Stimulated activated CD4-positive, alpha-beta T cell treated with anti-CD3 and anti-CD28 coated beads, Interleukin-15, amount 100 ng/mL, for 1 hour (primary cell): ENCODE results near the gene GALNT9.
"Not testable (repeated sequence)": the region's sequence is repeated elsewhere in the genome, so short reads cannot be mapped to it uniquely, and the experiment has no call there.

ENCODE experiments used
- DNase-seq, 2 donors: peaks; one replicate each; pipeline ENCODE4 v3.0.0-alpha.2; 2020; ENCODE audit warnings: low read depth in 1 of 2, low spot score in 1 of 2

Gene GALNT9

DNA sequence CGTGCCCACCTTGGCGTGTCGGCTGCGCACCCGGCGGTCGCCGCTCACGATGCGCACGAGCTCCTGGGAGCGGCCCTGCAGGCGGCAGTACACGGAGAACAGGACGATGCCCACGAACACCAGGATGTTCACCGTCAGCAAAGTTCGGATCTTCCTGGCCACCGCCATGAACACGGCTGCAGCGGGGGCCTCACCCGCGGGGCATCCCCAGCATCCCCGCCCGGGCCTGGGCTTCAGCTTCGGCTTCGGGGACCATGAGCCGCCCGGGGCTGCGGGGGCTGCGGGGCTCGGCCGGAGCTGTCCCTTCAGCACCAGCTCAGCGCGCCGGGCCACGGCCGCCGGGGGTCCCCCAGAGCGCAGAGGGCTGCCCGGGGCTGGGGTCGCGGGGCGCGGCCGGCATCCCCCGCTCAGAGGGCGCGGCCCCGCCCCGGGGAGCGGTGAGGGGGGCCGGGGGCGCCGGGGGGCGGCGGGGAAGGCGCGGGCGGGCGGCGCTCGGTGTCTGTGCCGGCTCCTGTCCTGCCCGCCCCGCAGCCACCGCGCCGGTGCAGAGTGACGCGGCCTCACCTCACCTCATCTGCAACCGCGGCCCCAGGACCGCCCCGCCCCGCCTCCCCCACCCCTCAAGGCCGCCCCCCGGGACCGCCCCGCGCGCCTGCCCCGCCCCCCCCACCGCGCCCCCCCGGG, at the start of gene GALNT9:
Gene GALNT9 (minus strand): TSS at position 554 of the 684 bp plus-strand sequence. CDS start 386 bp downstream, at position 168.
- no peak for DNase-seq

GRCh38 chr12:132379057-132379456, 49.7 kb upstream of the GALNT9 start:
- not testable (repeated sequence) for DNase-seq

- DNase-seq, result no peak
These were observed 47.8 kb upstream of the GALNT9 start for GRCh38 chr12:132377147-132377546.

GRCh38 chr12:132376464-132376830, 47.1 kb upstream of the GALNT9 start:
- DNase-seq, result no peak

DNA sequence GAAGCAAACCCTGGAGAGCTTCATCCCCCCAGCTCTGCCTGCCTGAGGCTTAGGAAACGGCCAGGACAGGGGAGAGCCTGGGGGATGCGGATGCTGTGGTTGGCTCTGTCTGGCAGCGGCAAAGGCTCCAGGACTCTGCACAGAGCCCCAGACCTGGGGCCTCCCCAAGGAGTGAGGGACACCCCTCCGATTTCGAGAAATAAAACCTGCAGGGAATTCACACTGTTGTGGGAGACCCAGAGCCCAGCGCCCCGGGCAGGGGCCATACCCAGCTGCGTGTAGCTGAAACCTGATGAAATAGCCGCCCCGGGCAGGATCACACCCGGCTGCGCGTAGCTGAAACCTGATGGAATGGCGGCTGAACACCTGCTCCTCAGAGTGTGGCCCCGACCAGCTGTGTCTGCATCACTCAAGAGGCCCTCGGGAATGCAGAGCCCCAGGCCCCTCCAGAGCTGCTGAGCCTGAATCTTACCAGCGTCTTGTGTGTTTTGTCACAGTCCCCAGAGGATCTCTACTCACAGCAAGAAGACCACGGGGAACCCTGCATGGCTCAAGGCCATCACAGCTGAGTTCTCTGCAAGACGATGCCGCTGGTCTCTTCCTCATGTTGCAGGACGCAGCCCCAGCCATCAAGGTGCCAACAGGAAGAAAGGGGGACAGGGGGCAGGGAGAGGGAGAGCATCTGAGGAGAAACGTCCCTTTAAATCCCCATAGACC, 46.5 kb upstream of the GALNT9 start:
- no peak for DNase-seq

GRCh38 chr12:132374612-132375445, 45.4 kb upstream of the GALNT9 start:
- DNase-seq, result no peak

DNA sequence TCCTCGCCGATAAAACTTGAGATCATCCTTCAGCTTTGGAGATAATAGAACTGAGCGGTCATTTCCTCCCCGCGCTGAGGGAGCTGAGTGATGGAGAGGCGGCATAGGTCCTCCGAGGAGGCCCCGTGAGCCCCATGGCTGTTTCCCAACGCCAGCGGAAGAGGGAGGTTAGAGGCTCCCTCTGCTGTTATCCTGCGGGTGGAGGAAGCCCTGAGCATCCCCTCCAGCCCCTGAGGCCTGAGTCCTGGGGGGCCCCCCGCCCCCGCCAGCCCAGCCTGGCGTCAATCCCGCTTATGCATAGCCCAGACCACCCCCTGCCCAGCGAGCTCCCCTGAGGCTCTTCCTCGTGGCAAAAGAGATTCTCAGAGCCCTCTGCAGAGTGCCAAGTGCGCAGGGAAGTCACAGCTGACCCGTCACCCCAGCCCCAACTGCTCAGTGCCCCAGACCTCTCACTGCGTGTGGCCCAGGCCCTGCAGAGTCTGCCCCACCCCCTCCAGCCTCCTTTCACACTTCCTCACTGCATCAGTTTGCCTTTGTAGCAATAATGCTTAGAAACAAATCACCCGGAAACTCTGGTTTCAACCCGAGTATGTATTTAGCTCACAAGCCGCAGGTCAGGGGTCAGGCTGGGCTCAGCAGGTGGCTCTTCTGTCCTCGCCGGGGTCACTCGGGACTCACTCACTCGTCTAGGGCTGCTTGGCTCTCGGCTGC, 44.7 kb upstream of the GALNT9 start:
- DNase-seq, result no peak

- no peak for DNase-seq
These were observed 38.5 kb upstream of the GALNT9 start for GRCh38 chr12:132367852-132368251.

GRCh38 chr12:132367071-132367851, 37.9 kb upstream of the GALNT9 start:
- no peak for DNase-seq

DNA sequence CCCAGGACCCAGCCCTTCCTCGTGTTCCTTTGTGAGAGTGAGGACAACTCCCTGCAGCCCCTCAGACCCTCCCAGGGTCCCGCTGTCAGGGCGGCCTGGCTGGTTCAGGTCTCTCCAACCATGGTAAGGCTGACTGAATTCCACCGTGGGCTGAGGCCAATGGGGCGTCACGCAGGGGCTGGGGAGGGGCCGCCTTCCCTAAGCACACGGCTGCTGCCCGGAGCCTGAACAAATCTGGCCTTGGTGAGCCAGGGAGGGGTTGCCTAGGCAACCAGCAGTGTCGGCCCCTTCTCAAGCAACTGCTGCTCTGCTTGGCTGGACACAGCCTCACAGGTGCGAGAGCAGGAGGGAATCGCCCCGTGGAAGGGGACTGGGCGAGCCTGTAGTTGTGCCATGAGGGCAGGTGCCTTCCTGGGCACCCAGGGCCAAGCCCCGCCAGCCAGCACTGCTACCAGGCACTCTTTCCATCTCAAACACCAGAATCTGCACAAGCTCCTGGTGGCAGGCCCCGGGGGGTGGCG, 37.0 kb upstream of the GALNT9 start:
- DNase-seq, result no peak

GRCh38 chr12:132365226-132365625, 35.8 kb upstream of the GALNT9 start:
- DNase-seq, result no peak

DNA sequence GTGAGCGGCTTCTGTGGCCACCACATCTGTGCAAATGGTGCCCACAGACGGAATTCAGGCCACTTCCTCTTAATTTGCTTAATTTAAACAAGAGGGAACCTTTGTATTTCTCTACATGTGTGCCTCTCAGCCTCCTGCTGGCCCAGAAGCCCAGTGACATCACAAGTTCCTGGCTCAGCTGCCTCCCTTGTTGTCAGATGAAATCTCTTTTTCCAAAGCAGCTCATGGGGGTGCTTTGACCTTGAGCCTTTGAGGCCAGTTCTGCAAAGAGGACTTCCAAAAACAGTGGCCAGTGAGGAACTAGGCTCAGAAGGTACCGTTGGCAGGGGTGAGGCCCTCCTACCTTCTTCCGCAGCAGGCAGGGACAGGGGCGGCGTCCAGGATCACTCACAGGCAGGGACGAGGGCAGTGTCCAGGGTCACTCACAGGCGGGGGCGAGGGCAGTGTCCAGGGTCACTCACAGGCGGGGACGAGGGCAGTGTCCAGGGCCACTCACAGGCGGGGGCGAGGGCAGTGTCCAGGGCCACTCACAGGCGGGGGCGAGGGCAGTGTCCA, 35.0 kb upstream of the GALNT9 start:
- no peak for DNase-seq

GRCh38 chr12:132363661-132364347, 34.4 kb upstream of the GALNT9 start:
- no peak for DNase-seq

DNA sequence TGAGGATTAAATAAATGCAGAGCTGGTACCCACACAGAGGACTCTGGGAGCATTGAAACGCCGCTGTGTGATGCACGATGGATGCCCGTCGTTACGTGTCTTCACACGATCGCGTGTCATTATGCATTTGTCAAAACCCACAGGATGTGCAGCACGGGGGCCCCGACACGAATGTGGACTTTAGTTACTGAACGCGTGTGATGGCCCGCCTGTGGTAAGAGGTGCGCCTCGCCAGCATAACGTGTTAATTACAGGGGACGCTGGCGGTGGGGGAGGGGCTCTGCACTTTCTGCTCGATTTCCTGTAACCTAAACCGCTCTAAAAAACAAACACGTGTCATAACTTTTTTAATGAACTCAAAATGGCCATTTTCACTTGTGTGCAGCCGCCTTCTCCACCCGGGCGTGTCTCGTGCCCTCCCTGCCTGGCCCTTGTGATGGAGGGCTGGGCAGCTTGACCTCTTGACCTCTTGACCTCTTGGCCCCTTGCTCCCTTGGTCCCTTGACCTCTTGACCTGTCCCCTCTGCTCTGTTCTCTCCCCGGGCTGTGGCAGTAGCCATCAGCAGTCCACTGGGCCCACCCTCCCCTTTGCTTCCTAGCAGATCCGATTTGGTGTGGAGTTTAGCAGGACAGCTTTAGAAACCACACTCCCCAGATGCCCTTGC, 33.7 kb upstream of the GALNT9 start:
- DNase-seq, result no peak

GRCh38 chr12:132360906-132361777, 31.8 kb upstream of the GALNT9 start:
- no peak for DNase-seq

- DNase-seq, result no peak
These were observed 31.0 kb upstream of the GALNT9 start for GRCh38 chr12:132360410-132360809.

DNA sequence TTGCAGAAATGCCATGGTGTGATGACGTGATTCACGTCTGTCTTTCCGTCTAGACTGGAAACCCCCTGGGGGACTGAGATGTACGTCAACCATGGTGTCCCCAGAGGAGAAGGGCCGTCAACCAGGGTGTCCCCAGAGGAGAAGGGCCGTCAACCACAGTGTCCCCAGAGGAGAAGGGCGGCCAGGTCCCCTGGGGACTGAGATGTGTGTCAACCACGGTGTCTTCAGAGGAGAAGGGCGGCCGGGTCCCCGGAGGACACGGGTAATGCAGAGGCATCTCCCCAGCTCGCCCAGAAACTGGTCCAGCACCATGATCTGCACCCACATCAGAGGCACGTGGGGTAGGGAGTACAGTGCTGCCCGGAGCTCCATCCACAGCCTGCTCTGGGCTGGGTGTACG, 30.6 kb upstream of the GALNT9 start:
- no peak for DNase-seq

DNA sequence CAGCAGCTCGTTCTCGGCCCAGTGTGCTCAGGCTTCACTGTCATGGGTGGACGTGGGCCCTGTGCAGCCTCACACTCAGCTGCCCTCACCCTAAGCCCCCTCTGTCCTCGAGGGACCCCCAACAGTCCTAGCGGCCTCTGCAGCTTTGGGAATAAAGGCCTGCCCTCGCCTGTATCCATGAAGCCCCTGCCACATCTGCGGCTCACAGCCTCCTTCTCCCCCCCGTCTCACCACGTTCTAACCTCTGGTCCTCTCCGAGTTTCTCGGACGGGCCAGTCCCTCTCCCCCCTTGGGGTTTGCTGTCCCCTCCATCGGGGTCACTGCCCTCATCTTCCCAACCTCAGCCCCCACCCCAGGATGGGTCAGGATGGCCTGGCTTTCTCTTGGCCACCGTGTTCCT, 30.2 kb upstream of the GALNT9 start:
- no peak for DNase-seq
